Keratinocyte (primary cell): ENCODE results near the gene MGRN1. TPM values are rescaled to one million over a fixed set of nuclear protein-coding genes. Genes with fewer than 3 reads are reported as not detected.

ENCODE experiments used
- DNase-seq: peaks from one replicate; pipeline ENCODE4 v3.0.0-alpha.2; 2011; ENCODE audit warnings: low read depth, missing footprints, low spot score
- FAIRE-seq: peaks from 2 replicates; lab custom pipeline; 2011; peaks lifted over from hg19 to GRCh38; lab: Jason Lieb, UNC
- H2AFZ ChIP-seq: 2 replicates; pipeline ENCODE4 v1.6.0; 2012; ENCODE audit warnings: low read length, control low read depth, inconsistent platforms; ENCODE audit not compliant: control insufficient read depth
- H3K27ac ChIP-seq: 2 replicates; pipeline ENCODE4 v1.5.1; 2011; ENCODE audit warnings: low read length; ENCODE audit not compliant: control insufficient read depth, insufficient read depth
- H3K27me3 ChIP-seq: 3 replicates; pipeline ENCODE4 v1.6.0; 2011; ENCODE audit warnings: low read length; ENCODE audit not compliant: control insufficient read depth, insufficient read depth; ENCODE audit errors: extremely low read depth
- H3K36me3 ChIP-seq, 2 experiments: 2 replicates in 1 of 2; 3 replicates in 1 of 2; pipeline ENCODE4 v1.5.1; 2011; ENCODE audit warnings: low read length in 2 of 2, mild to moderate bottlenecking in 1 of 2; ENCODE audit not compliant: control insufficient read depth in 2 of 2, insufficient read depth in 2 of 2; ENCODE audit errors: extremely low read depth in 1 of 2
- H3K4me1 ChIP-seq: 3 replicates; pipeline ENCODE4 v1.5.1; 2011; ENCODE audit warnings: low read length; ENCODE audit not compliant: control insufficient read depth, insufficient read depth; ENCODE audit errors: extremely low read depth
- H3K4me2 ChIP-seq: 3 replicates; pipeline ENCODE4 v1.6.0; 2011; ENCODE audit warnings: low read depth, low read length; ENCODE audit not compliant: control insufficient read depth, insufficient read depth; ENCODE audit errors: extremely low read depth
- H3K4me3 ChIP-seq, 3 experiments: fragments of 200-600 bp in 1 of 3; sonication (generic) in 1 of 3; 2 replicates in 2 of 3; 3 replicates in 1 of 3; pipeline ENCODE4 v1.5.1; 2011 to 2016; ENCODE audit warnings: low read length in 3 of 3, mild to moderate bottlenecking in 3 of 3, control low read depth in 2 of 3, inconsistent platforms in 1 of 3, low read depth in 1 of 3, mixed read lengths in 1 of 3, mixed run types in 1 of 3, moderate library complexity in 1 of 3; ENCODE audit not compliant: control insufficient read depth in 2 of 3, insufficient read depth in 2 of 3; ENCODE audit errors: extremely low read depth in 1 of 3
- H3K79me2 ChIP-seq: 2 replicates; pipeline ENCODE4 v1.6.0; 2012; ENCODE audit warnings: low read length; ENCODE audit not compliant: control insufficient read depth, insufficient read depth
- H3K9ac ChIP-seq: 3 replicates; pipeline ENCODE4 v1.6.0; 2011; ENCODE audit warnings: low read length; ENCODE audit not compliant: control insufficient read depth, insufficient read depth; ENCODE audit errors: extremely low read depth
- H3K9me1 ChIP-seq: 3 replicates; pipeline ENCODE4 v1.6.0; 2011; ENCODE audit warnings: low read length; ENCODE audit not compliant: control insufficient read depth, insufficient read depth; ENCODE audit errors: extremely low read depth
- H3K9me3 ChIP-seq: 2 replicates; pipeline ENCODE4 v1.5.1; 2012; ENCODE audit warnings: low read depth, low read length; ENCODE audit not compliant: control insufficient read depth
- H4K20me1 ChIP-seq: 3 replicates; pipeline ENCODE4 v1.6.0; 2011; ENCODE audit warnings: low read length; ENCODE audit not compliant: control insufficient read depth, insufficient read depth; ENCODE audit errors: extremely low read depth
- CTCF ChIP-seq, 3 experiments: IDR thresholded peaks in 1 of 3; conservative IDR thresholded peaks in 1 of 3; optimal IDR thresholded peaks in 1 of 3; 2 replicates in 2 of 3; 3 replicates in 1 of 3; pipeline versions ENCODE3 to v1.5.1; 2011; ENCODE audit warnings: low read length in 3 of 3, mild to moderate bottlenecking in 3 of 3, moderate library complexity in 2 of 3, control low read depth in 1 of 3, inconsistent platforms in 1 of 3; ENCODE audit not compliant: insufficient read depth in 2 of 3; ENCODE audit errors: extremely low read depth in 1 of 3
- EZH2 ChIP-seq: IDR thresholded peaks from one replicate; pipeline ENCODE4 v1.6.1; 2012; ENCODE audit warnings: inconsistent platforms, mild to moderate bottlenecking, low read length, moderate library complexity
- dilution Hi-C: fragments of 300-500 bp; cut with MboI; formaldehyde crosslinking; loops from one replicate; pipeline ENCODE4 v1.7.0; 2020; ENCODE audit warnings: low sequenced_read_pairs; ENCODE audit not compliant: extremely low pct_ligation_motif_present
- polyA plus RNA-seq, 5 experiments: library from polyadenylated mRNA; depleted of rRNA in 3 of 5; stranded (reverse) in 3 of 5; stranded (forward) in 1 of 5; unstranded in 1 of 5; fragments of >200 nt; gene quantifications; 1 replicate in 1 of 5; 2 replicates in 3 of 5; 3 replicates in 1 of 5; pipeline versions ENCODE4 v1.2.1 to v1.2.3, GENCODE V29; 2011 to 2012; ENCODE audit warnings: missing spikeins in 2 of 5, low read depth in 1 of 5, low replicate concordance in 1 of 5

Gene MGRN1
- polyA plus RNA-seq, 1 donor (not counting 4 experiments of a cell fraction or from before 2014, with no cell fraction given) = 1.9 TPM

DNA sequence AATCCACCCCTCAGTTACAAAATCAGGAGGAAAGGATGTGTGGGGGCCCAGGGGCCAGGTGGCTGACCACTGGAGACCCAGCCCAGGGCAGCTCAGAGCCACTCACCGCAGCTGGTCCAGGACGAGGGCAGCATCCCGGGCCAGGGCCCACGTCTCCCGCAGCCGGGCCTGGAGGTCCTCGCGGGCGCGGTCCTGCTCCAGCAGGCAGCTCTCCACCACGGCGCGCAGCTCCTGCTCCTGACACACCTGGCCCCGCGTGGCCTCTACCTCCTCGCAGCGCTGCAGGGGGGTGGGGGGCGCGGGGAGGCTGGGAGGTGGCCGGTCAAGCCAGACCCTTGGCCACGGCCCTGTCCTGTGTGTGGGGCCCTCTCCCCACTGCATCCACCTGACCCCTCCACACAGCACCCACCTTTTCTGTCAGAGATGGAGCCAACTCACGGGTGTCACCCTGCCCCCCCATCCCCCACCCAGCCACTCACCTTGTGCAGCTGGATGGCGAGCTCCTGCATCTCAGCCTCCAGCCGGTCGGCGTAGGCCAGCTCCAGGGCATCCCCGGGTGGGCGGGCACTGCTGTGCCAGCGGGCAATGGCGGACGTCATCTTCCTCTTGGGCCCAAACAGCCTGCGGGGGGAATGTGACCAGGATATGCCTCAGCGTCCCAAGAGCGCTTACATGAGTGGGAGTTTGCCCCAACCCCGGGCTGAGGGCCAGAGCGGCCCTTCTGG is 73.9 kb downstream of the MGRN1 start:
- Histone ChIP-seq H2AFZ (no peak overlapping the region), H3K27ac (no peak overlapping the region), H3K4me3 (no peak overlapping the region), H3K4me1 (peaks cover 3% of the 10 kb centered on the region), H3K4me2 (no peak overlapping the region), H4K20me1 (no peaks in the 10 kb centered on the region), H3K27me3 (no peaks in the 10 kb centered on the region), H3K79me2 (no peaks in the 10 kb centered on the region), H3K9me3 (no peaks in the 10 kb centered on the region), H3K9me1 (no peaks in the 10 kb centered on the region), H3K9ac (no peak overlapping the region), H3K36me3 (peaks cover 19 to 29% of the 10 kb centered on the region in 2 experiments)
- FAIRE-seq (no peak), DNase-seq (no peak)
- dilution Hi-C loops = no loop called here
- TF ChIP-seq EZH2 (no peak), CTCF (optimal IDR thresholded peaks at IDR 0.05 in 1 of 3, IDR thresholded peaks at IDR 0.05 in 1 of 3, conservative IDR thresholded peaks at IDR 0.05 in 1 of 3; ENCODE audit: extremely low read depth in 1 of 3, insufficient read depth in 2 of 3, low read length in 3 of 3) (no peak)

- H2AFZ ChIP-seq = no peak overlapping the region
- H3K9ac ChIP-seq = no peak overlapping the region
- DNase-seq = no peak
- H3K4me1 ChIP-seq = peaks cover 3% of the 10 kb centered on the region
- no peak for FAIRE-seq
- no peaks in the 10 kb centered on the region for H3K9me3 ChIP-seq
- no peak for TF ChIP-seq CTCF (optimal IDR thresholded peaks at IDR 0.05 in 1 of 3, IDR thresholded peaks at IDR 0.05 in 1 of 3, conservative IDR thresholded peaks at IDR 0.05 in 1 of 3; ENCODE audit: extremely low read depth in 1 of 3, insufficient read depth in 2 of 3, low read length in 3 of 3)
- no peak for TF ChIP-seq EZH2
- no peaks in the 10 kb centered on the region for H3K27me3 ChIP-seq
- H3K27ac ChIP-seq = no peak overlapping the region
- H3K36me3 ChIP-seq = peaks cover 21 to 32% of the 10 kb centered on the region in 2 experiments
- no peaks in the 10 kb centered on the region for H3K79me2 ChIP-seq
- dilution Hi-C loops = no loop called here
- H3K4me2 ChIP-seq = no peak overlapping the region
- H4K20me1 ChIP-seq = no peaks in the 10 kb centered on the region
- H3K9me1 ChIP-seq = no peaks in the 10 kb centered on the region
- no peak overlapping the region for H3K4me3 ChIP-seq
Measured at GRCh38 chr16:4699046-4699556, 74.5 kb downstream of the MGRN1 start.
